ENCODE data around the gene IL13RA2. TPM values are rescaled to one million over a fixed set of nuclear protein-coding genes. Genes with fewer than 3 reads are reported as not detected.

IL13RA2 gene
- total and polyA plus RNA-seq, 10 donors = 0.07 to 0.49 (median 0.18) TPM; not detected in 6

GRCh38 chrX:115030625-115031024, 13.2 kb upstream of the IL13RA2 start:
- no peak overlapping the region for H3K4me3 ChIP-seq
- DNase-seq = no peak
- H3K36me3 ChIP-seq = no peaks in the 10 kb centered on the region
- intact Hi-C loops (cut with DNase I; ENCODE audit: low total_unique reads) = no loop called here
- H3K27ac ChIP-seq = peak overlapping the region in 2 of 8 donors; percentile 23 to 28
- no peaks in the 10 kb centered on the region for H3K9me3 ChIP-seq
- no peaks in the 10 kb centered on the region for H3K4me1 ChIP-seq
- 42 to 68% (median 57%) methylated on average over 2 of the region's 2 CpGs for WGBS, 5 donors
- TF ChIP-seq POLR2A (IDR thresholded peaks at IDR 0.05) (no peak), POLR2AphosphoS5 (IDR thresholded peaks at IDR 0.05) (no peak), CTCF (IDR thresholded peaks at IDR 0.05 in 8 of 11, conservative IDR thresholded peaks at IDR 0.05 in 3 of 11) (no peak)
- peaks cover 0 to 8% (median 0%) of the 10 kb centered on the region in 7 donors for H3K27me3 ChIP-seq (replicated peaks in 1 of 7)

GRCh38 chrX:115029869-115030570, 12.6 kb upstream of the IL13RA2 start:
- Histone ChIP-seq H3K27me3 (replicated peaks in 1 of 7) (peaks cover 0 to 5% (median 0%) of the 10 kb centered on the region in 7 donors), H3K4me3 (no peak overlapping the region), H3K4me1 (no peaks in the 10 kb centered on the region), H3K9me3 (no peaks in the 10 kb centered on the region), H3K36me3 (no peaks in the 10 kb centered on the region), H3K27ac (peak overlapping the region in 2 of 8 donors; percentile 23 to 28)
- WGBS, 5 donors = 6 to 23% (median 15%) methylated on average over 5 of the region's 5 CpGs
- intact Hi-C loops (cut with DNase I; ENCODE audit: low total_unique reads) = no loop called here
- TF ChIP-seq POLR2AphosphoS5 (IDR thresholded peaks at IDR 0.05) (peak in 1 of 3 donors; percentile 23), CTCF (IDR thresholded peaks at IDR 0.05 in 8 of 11, conservative IDR thresholded peaks at IDR 0.05 in 3 of 11) (no peak), POLR2A (IDR thresholded peaks at IDR 0.05) (no peak)
- DNase-seq = no peak

- TF ChIP-seq POLR2A (IDR thresholded peaks at IDR 0.05) = no peak
- TF ChIP-seq CTCF (IDR thresholded peaks at IDR 0.05 in 8 of 11, conservative IDR thresholded peaks at IDR 0.05 in 3 of 11) = no peak
- TF ChIP-seq POLR2AphosphoS5 (IDR thresholded peaks at IDR 0.05) = no peak
- Histone ChIP-seq H3K27me3 (replicated peaks in 1 of 7) (peaks cover 0 to 3% (median 0%) of the 10 kb centered on the region in 7 donors), H3K4me3 (no peak overlapping the region), H3K27ac (no peak overlapping the region), H3K36me3 (no peaks in the 10 kb centered on the region), H3K4me1 (no peaks in the 10 kb centered on the region), H3K9me3 (no peaks in the 10 kb centered on the region)
- no peak for DNase-seq
- intact Hi-C loops (cut with DNase I; ENCODE audit: low total_unique reads) = no loop called here
Observed at GRCh38 chrX:115029440-115029839, 12.0 kb upstream of the IL13RA2 start.

- no peak overlapping the region for H3K4me3 ChIP-seq
- TF ChIP-seq POLR2AphosphoS5 (IDR thresholded peaks at IDR 0.05) (no peak), POLR2A (IDR thresholded peaks at IDR 0.05) (no peak), CTCF (IDR thresholded peaks at IDR 0.05 in 8 of 11, conservative IDR thresholded peaks at IDR 0.05 in 3 of 11) (no peak)
- no peaks in the 10 kb centered on the region for H3K27me3 ChIP-seq (replicated peaks in 1 of 7)
- WGBS, 5 donors = 72 to 88% (median 85%) methylated on average over 3 of the region's 3 CpGs
- intact Hi-C loops (cut with DNase I; ENCODE audit: low total_unique reads) = no loop called here
- H3K27ac ChIP-seq = no peak overlapping the region
- no peaks in the 10 kb centered on the region for H3K36me3 ChIP-seq
- H3K4me1 ChIP-seq = no peaks in the 10 kb centered on the region
- H3K9me3 ChIP-seq = no peaks in the 10 kb centered on the region
- DNase-seq = no peak
Observed at GRCh38 chrX:115023811-115024210, 6.4 kb upstream of the IL13RA2 start.
